ENCODE results near the gene DOC2A. TPM values are rescaled to one million over a fixed set of nuclear protein-coding genes. Genes with fewer than 3 reads are reported as not detected.
A peak's percentile ranks its signal among the peaks of the same experiment; 100 is the strongest.

The DOC2A gene
- total and polyA plus RNA-seq, 2 of the 4 experiments (the other 2 are of a cell fraction), result under 0.01 to 0.48 TPM

GRCh38 chr16:30046178-30046577 is 35.4 kb upstream of the DOC2A start:
- no TSS peak for BruUV-seq (replicated peaks)

More at GRCh38 chr16:30046178-30046577, 35.4 kb upstream of the DOC2A start:
- Histone ChIP-seq H2BK20ac (ENCODE audit: low read depth, low read length) (no peak overlapping the region), H3K14ac (replicated peaks; ENCODE audit: low read depth, low read length) (no peak overlapping the region), H4K5ac (ENCODE audit: low read depth, low read length) (no peak overlapping the region), H4K20me1 (ENCODE audit: insufficient read depth, low read length) (no peaks in the 10 kb centered on the region), H3K4me1 (ENCODE audit: control insufficient read depth, insufficient read depth, low read length) (no peaks in the 10 kb centered on the region), H3K9ac (ENCODE audit: low read depth, low read length) (no peak overlapping the region), H2BK120ac (ENCODE audit: low read depth, low read length) (no peak overlapping the region), H4K91ac (ENCODE audit: insufficient read depth, low read depth, low read length) (no peak overlapping the region), H3K23ac (ENCODE audit: low read depth, low read length) (no peak overlapping the region), H3K36me3 (ENCODE audit: control insufficient read depth, insufficient read depth, low read length) (no peaks in the 10 kb centered on the region), H2AK9ac (replicated peaks; ENCODE audit: low read depth, low read length, poor library complexity) (no peak overlapping the region), H3K4ac (ENCODE audit: low read depth, low read length) (no peak overlapping the region), H3K4me2 (ENCODE audit: low read depth, low read length) (no peak overlapping the region), H2AFZ (replicated peaks; ENCODE audit: low read length, poor library complexity) (peak overlapping the region; percentile 15), H2BK15ac (ENCODE audit: low read depth, low read length) (no peak overlapping the region), H3K9me3 (ENCODE audit: control insufficient read depth, insufficient read depth, low read length) (no peaks in the 10 kb centered on the region), H3K56ac (ENCODE audit: extremely low read depth, insufficient read depth, low read length) (no peak overlapping the region), H3K18ac (ENCODE audit: low read depth, low read length) (no peak overlapping the region), H2AK5ac (ENCODE audit: low read depth, low read length) (no peak overlapping the region), H4K8ac (ENCODE audit: low read depth in 2 of 2, low read length in 2 of 2) (no peak overlapping the region), H3K4me3 (ENCODE audit: insufficient read depth, low read depth, low read length) (no peak overlapping the region), H2BK5ac (ENCODE audit: low read depth, low read length, poor library complexity, severe bottlenecking) (no peak overlapping the region), H3K9me1 (ENCODE audit: insufficient read depth, low read length) (peaks cover 6% of the 10 kb centered on the region), H3K27ac (ENCODE audit: insufficient read depth, low read length) (no peak overlapping the region), H3K27me3 (ENCODE audit: control insufficient read depth, insufficient read depth, low read length) (peaks cover 2% of the 10 kb centered on the region; the same call in 1 of the 2 replicates), H3K79me1 (ENCODE audit: low read depth in 1 of 2, low read length in 2 of 2) (peaks cover 0 to 5% of the 10 kb centered on the region in 2 experiments; a peak in 1 of 4 replicates)
- dilution Hi-C loops (cut with HindIII; ENCODE audit: low sequenced_read_pairs, unreplicated experiment), result no loop called here
- CTCF ChIA-PET, result no interaction called here
- intact Hi-C loops (cut with micrococcal nuclease), result no loop called here
- 42% methylated on average over 2 of the region's 8 CpGs; no CpG with 5 or more reads in 1 of the 2 experiments for WGBS, 2 experiments (ENCODE audit: extremely low coverage in 2 of 2, insufficient read length in 1 of 2)
- POLR2A ChIA-PET (ENCODE audit: unreplicated experiment), result no interaction called here
- no peak for ATAC-seq (ENCODE audit: low read depth)
- TF ChIP-seq RFX5 (IDR thresholded peaks at IDR 0.05; ENCODE audit: low read depth, low read length), result no peak
- no peak for TF ChIP-seq RCOR1 (IDR thresholded peaks at IDR 0.05; ENCODE audit: insufficient replicate concordance, low read length)
- TF ChIP-seq RAD21 (IDR thresholded peaks at IDR 0.05; ENCODE audit: low read length), result no peak
- no peak for TF ChIP-seq USF2 (IDR thresholded peaks at IDR 0.05; ENCODE audit: low read depth, low read length)
- TF ChIP-seq CEBPB (IDR thresholded peaks at IDR 0.05; ENCODE audit: low read depth, low read length), result no peak
- no peak for TF ChIP-seq NFE2L2 (IDR thresholded peaks at IDR 0.05; ENCODE audit: low read depth, low read length)
- TF ChIP-seq BHLHE40 (IDR thresholded peaks at IDR 0.05; ENCODE audit: low read depth, low read length), result no peak
- in situ Hi-C loops (cut with MboI; ENCODE audit: low sequenced_read_pairs), result no loop called here
- DNase-seq, result no peak

All from IMR-90 (cell line).